Left colon (tissue), 2 donors: ENCODE measurements around the gene FBXW5. TPM values are rescaled to one million over a fixed set of nuclear protein-coding genes. Genes with fewer than 3 reads are reported as not detected.

Source experiments
- ATAC-seq: fragments of 200-7000 bp; cut with Tn5 transposase; one replicate; pipeline ENCODE4 v1.9.1; 2020; ENCODE audit warnings: mild to moderate bottlenecking, moderate library complexity
- DNase-seq, 2 donors: peaks; one replicate each; pipeline ENCODE4 v3.0.0-alpha.2; 2020
- intact Hi-C, 2 donors: fragments of 100-400 bp; cut with DNase I in 1 of 2; cut with micrococcal nuclease in 1 of 2; formaldehyde crosslinking; loops; one replicate each; pipeline versions ENCODE4 v1.11.2 to v1.14.0; 2022; cut with DNase I, micrococcal nuclease
- long read RNA-seq: library from polyadenylated mRNA; unstranded; transcript quantifications from one replicate; pipeline ENCODE4 v2.0.0, GENCODE V29; 2021
- total RNA-seq, 2 donors: library from RNA; stranded (reverse); fragmentation: NEBNext Ultra II Directional; extraction: Animal tissue kit (Norgen Biotek cat#: 25700); gene quantifications; one replicate each; pipeline ENCODE4 v1.2.1, GENCODE V29; 2021
- donor health status: DM: no; HTN: no; CAD: no.
- donor health status: DM: yes; HTN: yes; CAD: no.

FBXW5 gene
- total RNA-seq, result 100 to 1,000 TPM; 167 to 195 TPM
- long read RNA-seq, transcript FBXW5-206 (8 exons, 2,392 nt), result minor isoform, 6 of 907 reads
- long read RNA-seq, transcript FBXW5-201 (9 exons, 2,274 nt), result major isoform, 470 of 907 reads
- long read RNA-seq, partial matches to known transcripts, result 245 of 907 reads
- long read RNA-seq, other reads (novel, unspliced or antisense), result 186 of 907 reads

- intact Hi-C loops, result loop anchor here in 1 of 2 donors (10.0 kb wide), 1 partner anchor 80 kb away; the partner anchor contains the start of gene ABCA2
- DNase-seq (peak; percentile 93 to 94), ATAC-seq (peak; percentile 72)
These were observed at the start of gene FBXW5, which contains the start of gene C8G for GRCh38 chr9:136944519-136945332. FBXW5 (minus strand) TSS chr9:136944738; CDS start chr9:136944083, 655 bp downstream. C8G (plus strand) TSS chr9:136945243; CDS start chr9:136945321, 78 bp downstream.

GRCh38 chr9:136992819-136993369, 48.4 kb upstream of the FBXW5 start:
- DNase-seq (no peak), ATAC-seq (no peak)
- intact Hi-C loops, result no loop called here

GRCh38 chr9:136991993-136992818, 47.7 kb upstream of the FBXW5 start, which contains the start of gene PAXX:
PAXX (plus strand) TSS chr9:136992422; CDS start chr9:136992444, 22 bp downstream.
- intact Hi-C loops, result no loop called here
- peak; percentile 81 for ATAC-seq
- peak; percentile 92 to 96 for DNase-seq

DNA sequence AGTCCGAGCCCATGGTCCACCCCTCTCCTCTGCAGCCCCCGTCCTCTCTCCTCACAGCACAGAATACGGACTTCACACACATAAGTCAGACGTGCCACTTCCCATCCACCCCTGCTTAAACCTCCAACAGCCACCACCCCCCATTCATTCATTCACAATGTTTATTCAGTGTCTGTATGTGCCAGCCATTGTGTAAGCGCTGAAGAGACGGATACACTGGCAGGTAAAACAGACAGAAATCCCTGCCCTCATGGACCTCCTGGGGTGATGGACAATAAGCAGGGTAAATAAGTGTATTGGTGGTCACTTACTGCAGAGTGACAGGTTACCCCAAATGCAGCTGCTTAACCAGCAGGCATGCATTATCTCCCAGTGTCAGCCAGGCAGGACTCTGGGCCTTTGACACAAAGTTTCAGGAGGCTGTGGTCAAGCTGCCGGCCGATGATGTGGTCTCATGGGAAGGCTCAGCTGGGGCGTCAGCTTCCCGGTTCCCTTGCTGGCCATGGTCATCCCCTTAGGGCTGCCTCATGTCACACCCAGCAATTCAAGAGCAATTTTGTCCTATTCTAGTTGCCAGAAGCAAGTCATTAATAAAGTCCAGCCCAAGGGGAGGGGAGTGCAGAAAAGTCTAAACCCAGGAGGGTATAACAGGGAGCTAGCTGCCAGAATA, 45.8 kb upstream of the FBXW5 start:
- intact Hi-C loops, result no loop called here
- DNase-seq, result no peak

DNA sequence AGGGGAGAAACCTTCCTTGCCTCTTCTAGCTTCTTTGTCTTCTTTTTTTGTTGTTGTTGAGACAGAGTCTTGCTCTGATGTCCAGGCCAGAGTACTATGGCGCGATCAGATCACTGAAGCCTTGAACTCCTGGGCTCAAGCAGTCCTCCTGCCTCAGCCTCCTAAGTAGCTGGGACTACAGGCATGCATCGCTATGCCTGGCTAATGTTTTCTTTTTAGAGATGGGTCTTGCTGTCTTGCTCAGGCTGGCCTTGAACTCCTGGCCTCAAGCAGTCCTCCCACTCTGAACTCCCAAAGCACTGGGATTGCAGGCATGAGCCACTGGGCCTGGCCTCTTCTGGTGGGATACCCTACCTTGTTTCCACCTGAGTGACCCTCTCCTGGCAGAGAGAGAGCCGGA, 44.3 kb upstream of the FBXW5 start:
- DNase-seq, result no peak
- ATAC-seq, result no peak
- intact Hi-C loops, result no loop called here

More for the DNA sequence above, 45.8 kb upstream of the FBXW5 start:
- no peak for ATAC-seq

- intact Hi-C loops, result no loop called here
- no peak for DNase-seq
- no peak for ATAC-seq
These were observed 41.3 kb upstream of the FBXW5 start for GRCh38 chr9:136985853-136986252.

- ATAC-seq, result no peak
- intact Hi-C loops, result no loop called here
- DNase-seq, result no peak
These were observed 40.6 kb upstream of the FBXW5 start for GRCh38 chr9:136985027-136985602.

DNA sequence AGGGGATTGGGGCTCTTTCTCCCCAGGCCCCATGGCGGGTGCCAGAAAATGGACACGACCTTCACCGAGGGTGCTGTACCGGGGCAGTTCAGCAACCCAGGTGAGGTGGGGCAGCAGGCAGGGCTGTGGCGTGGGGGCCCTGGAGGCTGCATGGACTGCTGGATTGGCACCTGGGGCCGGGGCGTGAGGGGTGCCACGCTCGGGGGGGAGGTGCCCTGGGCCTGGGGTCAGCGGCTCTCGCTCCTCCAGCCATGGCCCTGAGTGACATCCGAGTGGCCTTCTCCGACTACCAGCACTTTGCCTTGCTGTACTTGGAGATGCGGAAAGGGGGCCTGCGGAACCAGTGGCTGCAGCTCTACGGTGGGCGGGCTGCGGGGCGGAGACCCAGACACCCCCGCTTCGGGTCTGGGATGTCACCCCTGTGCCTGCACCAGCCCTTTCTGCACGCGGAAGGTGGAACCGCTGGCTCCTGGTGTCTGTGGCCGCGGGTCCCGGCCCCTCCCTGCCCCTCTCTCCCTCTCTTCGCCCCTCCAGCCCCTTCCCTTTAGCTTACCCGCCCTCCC, 40.0 kb upstream of the FBXW5 start:
- DNase-seq (no peak), ATAC-seq (no peak)
- intact Hi-C loops, result no loop called here

- ATAC-seq, result no peak
- intact Hi-C loops, result no loop called here
- DNase-seq, result no peak
These were observed 39.2 kb upstream of the FBXW5 start for GRCh38 chr9:136983656-136984314.

DNA sequence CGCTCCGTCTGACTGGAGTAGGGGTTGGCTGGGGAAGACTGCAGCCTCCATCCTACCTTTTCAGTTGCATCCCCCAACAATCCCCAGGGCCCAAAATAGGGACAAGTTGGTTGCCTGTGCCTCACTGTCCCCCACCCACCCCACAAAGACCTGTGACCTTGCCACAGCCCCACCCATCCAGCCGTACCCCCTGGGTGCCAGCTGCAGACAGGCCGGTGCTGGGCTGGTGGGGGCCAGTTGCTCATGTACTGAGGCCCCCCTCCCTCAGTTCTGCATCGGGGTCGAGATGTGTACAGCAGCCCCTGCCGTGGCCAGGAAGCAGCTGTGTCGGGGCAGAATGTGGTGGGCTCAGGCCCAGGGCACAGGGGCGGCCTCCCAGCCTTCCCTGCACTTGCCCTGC, 38.6 kb upstream of the FBXW5 start:
- no peak for ATAC-seq
- intact Hi-C loops, result no loop called here

GRCh38 chr9:136982232-136983051, 37.9 kb upstream of the FBXW5 start, which contains the start of gene LCNL1:
LCNL1 (plus strand) TSS chr9:136982993; CDS start chr9:136983587, 594 bp downstream.
- intact Hi-C loops, result no loop called here
- no peak for ATAC-seq
- DNase-seq, result no peak

More for the DNA sequence above, 38.6 kb upstream of the FBXW5 start:
- no peak for DNase-seq

GRCh38 chr9:136981588-136982231, 37.2 kb upstream of the FBXW5 start:
- no peak for ATAC-seq
- intact Hi-C loops, result no loop called here
- DNase-seq, result no peak

- DNase-seq (no peak), ATAC-seq (no peak)
- intact Hi-C loops, result no loop called here
These were observed 36.3 kb upstream of the FBXW5 start for GRCh38 chr9:136980669-136981478.

DNA sequence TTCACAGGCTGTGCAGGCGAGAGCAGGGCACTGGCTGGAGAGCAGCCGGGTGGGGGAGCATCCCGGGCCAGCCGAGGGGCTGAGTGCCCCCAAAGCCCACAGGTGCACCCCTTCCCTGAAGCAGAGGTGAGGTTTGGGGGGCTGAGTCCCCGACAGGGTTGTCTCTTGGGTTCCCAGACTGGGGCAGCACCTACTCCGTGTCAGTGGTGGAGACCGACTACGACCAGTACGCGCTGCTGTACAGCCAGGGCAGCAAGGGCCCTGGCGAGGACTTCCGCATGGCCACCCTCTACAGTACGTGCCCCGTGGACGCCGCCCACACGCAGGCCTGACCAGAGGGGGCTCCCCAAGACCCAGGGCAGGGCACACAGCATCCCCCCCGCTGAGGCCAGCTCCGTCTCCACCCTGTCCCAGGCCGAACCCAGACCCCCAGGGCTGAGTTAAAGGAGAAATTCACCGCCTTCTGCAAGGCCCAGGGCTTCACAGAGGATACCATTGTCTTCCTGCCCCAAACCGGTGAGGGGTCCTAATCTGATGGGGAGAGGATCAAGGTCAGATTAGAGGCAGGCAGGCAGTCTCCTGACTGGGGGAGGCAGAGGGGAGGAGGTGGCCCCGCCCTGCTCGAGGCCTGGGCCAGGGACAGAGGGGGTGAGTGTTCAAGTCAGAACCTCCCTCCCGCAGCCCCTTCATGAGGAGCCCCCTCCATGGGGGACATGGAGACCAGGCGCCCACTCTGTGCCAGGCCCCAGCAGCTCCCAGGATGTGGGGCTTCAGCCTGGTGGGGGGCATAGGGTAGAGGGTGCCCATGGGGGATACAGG, 35.4 kb upstream of the FBXW5 start:
- no peak for DNase-seq
- intact Hi-C loops, result no loop called here
- ATAC-seq, result no peak
